A549 (cell line): ENCODE data around the gene PIP5K1B.

Experiments used
- CTCF ChIP-seq: fragments of >200 bp; sonication (Bioruptor Twin); formaldehyde crosslinking; IDR thresholded peaks from 3 replicates; pipeline ENCODE4 v1.5.1; 2016
- FOSL2 ChIP-seq, 2 experiments: fragments of 450-650 bp in 1 of 2; fragments of >200 bp in 1 of 2; sonication (Bioruptor Twin) in 1 of 2; formaldehyde crosslinking; IDR thresholded peaks; 2 replicates each; pipeline versions ENCODE4 v1.5.0 to v1.6.1; 2016 to 2020; ENCODE audit warnings: mild to moderate bottlenecking in 1 of 2, moderate library complexity in 1 of 2
- POLR2A ChIP-seq: IDR thresholded peaks from 2 replicates; pipeline ENCODE4 v1.6.1; 2012; ENCODE audit warnings: mild to moderate bottlenecking, low read length
- ZNF302 ChIP-seq: fragments of 250-450 bp; sonication (Bioruptor Pico); IDR thresholded peaks from 2 replicates; pipeline ENCODE4 v1.9.0; 2021; ENCODE audit warnings: inconsistent platforms, mild to moderate bottlenecking, moderate library complexity

DNA sequence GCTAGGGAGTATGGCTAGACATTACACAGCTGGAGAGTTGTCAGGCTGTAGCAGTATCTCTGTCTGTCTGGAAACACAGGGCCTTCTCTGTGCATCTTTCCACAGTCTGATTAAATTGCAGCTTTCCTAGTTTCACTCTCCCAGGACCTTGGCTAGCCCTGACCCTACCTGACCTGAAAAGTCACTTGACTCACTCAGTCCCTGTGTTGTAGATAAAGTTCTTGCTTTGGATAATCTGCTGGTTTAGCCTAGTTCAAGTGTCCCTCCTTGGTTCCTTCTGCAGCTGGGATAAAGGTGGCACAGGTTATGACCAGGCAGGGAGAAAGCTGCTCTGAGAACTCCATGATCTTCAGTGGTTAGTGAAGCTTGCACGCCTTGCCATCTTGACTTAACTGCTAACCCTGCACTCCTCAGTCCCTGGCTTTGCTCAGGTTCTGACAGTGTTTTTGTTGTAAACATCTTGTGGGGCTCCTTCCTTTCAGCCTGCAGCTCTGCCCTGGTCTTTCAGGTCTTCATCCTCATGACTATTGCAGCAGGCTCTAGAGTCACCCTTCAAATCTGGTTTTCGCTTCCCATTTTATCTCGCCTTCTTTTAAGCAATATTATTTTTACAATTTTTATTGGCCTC is 101.0 kb downstream of the PIP5K1B start:
- TF ChIP-seq FOSL2 (IDR thresholded peaks at IDR 0.05) (no peak), FOSL2 (CRISPR knock-in tag; IDR thresholded peaks at IDR 0.05) (no peak), POLR2A (no peak), ZNF302 (CRISPR knock-in tag) (no peak), CTCF (no peak)
